ENCODE measurements around the gene CTDSP1. TPM values are rescaled to one million over a fixed set of nuclear protein-coding genes. Genes with fewer than 3 reads are reported as not detected.
A peak's percentile ranks its signal among the peaks of the same experiment; 100 is the strongest.

CTDSP1 gene
- total RNA-seq, 4 donors from 2014 or later = 132 to 197 (median 173) TPM

DNA sequence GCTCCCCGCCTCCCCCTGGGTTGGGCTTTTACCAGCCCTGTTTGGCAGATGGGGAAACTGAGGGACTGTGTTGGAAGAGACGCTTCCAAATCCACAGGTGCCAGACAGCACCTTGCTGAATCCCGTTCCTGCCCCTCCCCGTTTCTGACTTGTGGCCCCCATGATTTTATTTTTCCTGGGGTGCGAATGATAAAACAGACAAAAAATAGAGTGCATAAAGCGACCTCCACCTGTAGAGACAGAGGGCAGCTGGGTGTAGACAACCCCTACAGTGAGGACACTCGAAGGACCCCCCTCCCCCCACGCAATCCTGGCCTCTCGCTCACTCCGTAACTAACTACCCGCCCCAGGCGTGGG lies 2.2 kb upstream of the CTDSP1 start:
- TF ChIP-seq EP300 (IDR thresholded peaks at IDR 0.05; ENCODE audit: low read depth) (no peak), POLR2AphosphoS5 (IDR thresholded peaks at IDR 0.05) (peak in 1 of 3 donors; percentile 71)
- Histone ChIP-seq H3K9me3 (no peaks in the 10 kb centered on the region), H3K4me1 (peaks cover 17 to 55% (median 48%) of the 10 kb centered on the region in 4 donors), H3K4me3 (peak overlapping the region; percentile 74 to 98 (median 88)), H3K36me3 (peaks cover 0 to 4% (median 2%) of the 10 kb centered on the region in 4 donors), H3K27me3 (no peaks in the 10 kb centered on the region), H3K27ac (peak overlapping the region; percentile 99 to 100 (median 100))
- 2 to 4% methylated on average over 10 to 12 of the region's 12 CpGs for WGBS, 2 donors (ENCODE audit: low coverage in 1 of 2)
- DNase-seq = no peak
- intact Hi-C loops (cut with DNase I; ENCODE audit: low total_unique reads) (no loop called here), in situ Hi-C loops (cut with MboI; ENCODE audit: low pct_ligation_motif_present in 1 of 4, low pct_unique_long_range_greater_than_20kb in 1 of 4, low sequenced_read_pairs in 3 of 4) (loop anchor here in 3 of 4 donors (10.0 to 25.0 kb wide), 3 partner anchors 103 to 210 kb away; partner anchors contain the start of gene TMBIM1 (in 3 of the 3))

DNA sequence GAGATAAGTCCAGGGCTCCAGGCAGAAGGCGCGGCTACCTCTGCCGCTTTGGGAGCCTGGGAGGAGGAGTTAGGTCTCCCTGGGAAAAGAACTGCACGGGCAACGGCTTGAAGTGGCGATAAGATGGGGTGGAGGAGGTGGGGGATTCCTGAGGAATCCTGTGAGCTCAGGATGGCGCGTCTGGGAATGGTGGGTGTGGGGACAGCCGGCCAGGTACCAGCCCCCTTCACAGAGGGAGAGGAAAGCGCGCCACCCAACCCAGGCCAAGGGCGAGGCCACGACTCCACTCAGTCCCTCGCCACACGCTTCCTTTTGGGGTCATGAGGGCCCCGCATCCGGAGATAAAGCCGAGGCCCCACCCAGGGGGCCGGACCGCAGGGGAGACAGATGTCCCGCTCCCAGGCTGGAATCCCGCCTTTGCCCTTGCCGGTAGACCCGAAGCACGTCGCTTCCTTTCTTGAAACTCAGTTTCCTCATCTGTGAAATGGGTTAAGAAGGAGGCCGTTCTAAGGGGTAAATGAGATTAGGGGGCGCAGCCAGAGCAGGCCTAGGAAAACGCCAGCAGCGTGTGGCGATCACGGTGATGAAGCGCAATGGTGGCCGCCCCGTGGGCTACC lies 1.7 kb upstream of the CTDSP1 start:
- no peaks in the 10 kb centered on the region for H3K9me3 ChIP-seq
- TF ChIP-seq EP300 (IDR thresholded peaks at IDR 0.05; ENCODE audit: low read depth) (no peak), POLR2AphosphoS5 (IDR thresholded peaks at IDR 0.05) (peak in 2 of 3 donors; percentile 31 to 72), POLR2A (IDR thresholded peaks at IDR 0.05) (peak; percentile 76)
- peak; percentile 82 for DNase-seq
- intact Hi-C loops (cut with DNase I; ENCODE audit: low total_unique reads) = no loop called here
- WGBS, 2 donors (ENCODE audit: low coverage in 1 of 2) = 0 to 1% methylated on average over 1 to 35 of the region's 35 CpGs
- peaks cover 0 to 9% (median 3%) of the 10 kb centered on the region in 4 donors for H3K36me3 ChIP-seq
- H3K27ac ChIP-seq = peak overlapping the region; percentile 99 to 100 (median 100)
- H3K4me1 ChIP-seq = peaks cover 17 to 59% (median 49%) of the 10 kb centered on the region in 4 donors
- H3K27me3 ChIP-seq = no peaks in the 10 kb centered on the region
- in situ Hi-C loops (cut with MboI; ENCODE audit: low pct_ligation_motif_present in 1 of 4, low pct_unique_long_range_greater_than_20kb in 1 of 4, low sequenced_read_pairs in 3 of 4) = loop anchor here in 3 of 4 donors (10.0 to 25.0 kb wide), 3 partner anchors 103 to 211 kb away; partner anchors contain the start of gene TMBIM1 (in 3 of the 3)
- H3K4me3 ChIP-seq = peak overlapping the region; percentile 30 to 98 (median 88)

DNA sequence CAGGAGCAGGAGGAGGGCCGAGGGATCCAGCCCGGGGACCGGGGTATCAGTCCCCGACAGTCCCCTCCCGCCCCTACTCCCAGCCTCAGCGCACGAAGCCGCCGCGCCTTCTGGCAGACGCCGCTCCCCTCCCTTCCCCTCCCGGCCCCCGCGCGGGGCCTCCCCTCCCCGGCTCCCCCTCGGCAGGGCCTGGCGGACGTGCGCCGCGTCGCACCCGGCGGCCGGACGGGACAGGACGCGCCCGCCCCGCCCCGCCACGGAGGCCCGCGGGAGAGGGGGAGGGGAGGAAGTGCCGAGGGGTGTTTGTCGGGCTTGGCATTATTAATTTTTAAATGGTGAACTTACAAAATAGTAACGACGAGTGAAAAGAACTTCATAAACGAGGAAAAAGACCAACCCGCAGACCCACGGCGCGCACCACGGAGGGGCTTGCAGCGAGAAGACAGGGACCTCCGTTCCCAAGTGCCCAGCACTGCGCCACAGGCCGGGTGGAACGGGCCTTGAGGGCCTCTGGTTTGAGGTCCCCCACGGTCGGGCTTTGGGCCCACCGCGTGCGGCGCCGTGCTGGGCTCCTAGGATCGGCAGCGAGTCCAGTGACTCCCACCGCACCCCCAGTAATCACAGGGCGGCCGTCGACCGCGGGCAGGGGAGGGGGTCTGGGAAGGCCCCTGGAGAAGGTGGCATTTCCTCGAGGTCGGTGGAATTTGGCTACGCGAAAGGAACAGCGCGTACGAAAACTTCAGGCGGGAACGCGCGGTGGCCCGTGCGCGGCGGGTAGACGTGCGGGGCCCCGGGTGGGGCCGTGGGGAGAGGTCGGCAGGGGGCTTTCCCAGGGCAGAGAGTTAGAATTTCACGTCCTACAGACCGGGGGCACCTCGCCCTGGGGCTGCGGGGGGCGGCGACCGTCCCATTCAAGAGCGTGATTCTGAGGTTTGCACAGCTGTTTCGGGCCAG lies 954 bp upstream of the CTDSP1 start:
- DNase-seq = peak; percentile 87
- no peaks in the 10 kb centered on the region for H3K27me3 ChIP-seq
- H3K9me3 ChIP-seq = no peaks in the 10 kb centered on the region
- H3K4me3 ChIP-seq = peak overlapping the region; percentile 30 to 98 (median 88)
- in situ Hi-C loops (cut with MboI; ENCODE audit: low pct_ligation_motif_present in 1 of 4, low pct_unique_long_range_greater_than_20kb in 1 of 4, low sequenced_read_pairs in 3 of 4) (loop anchor here in 3 of 4 donors (10.0 to 25.0 kb wide), 3 partner anchors 104 to 211 kb away; partner anchors contain the start of gene TMBIM1 (in 3 of the 3)), intact Hi-C loops (cut with DNase I; ENCODE audit: low total_unique reads) (no loop called here)
- peaks cover 0 to 17% (median 3%) of the 10 kb centered on the region in 4 donors for H3K36me3 ChIP-seq
- TF ChIP-seq EP300 (IDR thresholded peaks at IDR 0.05; ENCODE audit: low read depth) (no peak), POLR2A (IDR thresholded peaks at IDR 0.05) (no peak), POLR2AphosphoS5 (IDR thresholded peaks at IDR 0.05) (peak in 2 of 3 donors; percentile 4 to 39)
- 1% methylated on average over 86 of the region's 95 CpGs; no CpG with 5 or more reads in 1 of the 2 donors for WGBS, 2 donors (ENCODE audit: low coverage in 1 of 2)
- peak overlapping the region; percentile 99 to 100 (median 100) for H3K27ac ChIP-seq
- H3K4me1 ChIP-seq = peaks cover 17 to 59% (median 49%) of the 10 kb centered on the region in 4 donors

DNA sequence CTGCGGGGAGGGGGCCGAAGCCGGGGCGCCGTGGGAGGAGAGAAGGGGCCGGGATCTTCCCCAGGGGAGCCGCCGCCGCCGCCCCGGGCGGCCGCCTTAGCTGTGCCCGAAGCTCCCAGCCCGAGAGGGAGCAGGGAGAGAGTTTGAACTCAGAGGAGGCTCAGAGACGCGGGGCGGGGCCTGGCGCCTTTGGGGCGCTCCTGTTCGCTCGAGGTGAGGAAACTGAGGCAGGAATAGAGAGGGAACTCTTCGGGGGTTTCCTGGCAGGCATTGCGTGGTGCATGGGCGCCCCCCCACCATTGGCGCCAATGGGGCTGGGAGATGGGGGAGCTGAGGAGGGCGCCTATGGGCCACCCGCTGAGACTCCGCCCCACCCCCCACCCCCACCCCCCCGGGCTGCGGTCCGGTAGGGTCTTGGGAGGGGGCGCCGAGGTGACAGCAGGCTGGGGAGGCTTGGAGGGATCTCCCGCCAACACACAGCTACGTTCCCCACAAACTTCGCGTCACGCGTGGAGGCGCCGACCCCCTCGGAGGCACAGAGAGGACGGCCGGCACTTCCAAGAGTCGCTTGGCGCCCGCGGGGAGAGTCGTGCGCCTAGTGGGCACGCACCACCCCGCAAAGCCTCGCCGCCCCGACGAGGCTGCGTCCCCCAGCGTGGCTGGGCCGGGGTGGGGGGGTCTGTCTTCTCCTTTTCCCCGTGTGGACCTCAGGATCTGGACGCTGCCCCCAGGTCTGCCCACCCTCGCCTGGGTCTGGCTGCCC lies 680 bp downstream of the CTDSP1 start:
- intact Hi-C loops (cut with DNase I; ENCODE audit: low total_unique reads) = no loop called here
- TF ChIP-seq POLR2AphosphoS5 (IDR thresholded peaks at IDR 0.05) (peak in 1 of 3 donors; percentile 5), EP300 (IDR thresholded peaks at IDR 0.05; ENCODE audit: low read depth) (no peak), POLR2A (IDR thresholded peaks at IDR 0.05) (peak; percentile 68)
- TF ChIP-seq, protein P1, sequence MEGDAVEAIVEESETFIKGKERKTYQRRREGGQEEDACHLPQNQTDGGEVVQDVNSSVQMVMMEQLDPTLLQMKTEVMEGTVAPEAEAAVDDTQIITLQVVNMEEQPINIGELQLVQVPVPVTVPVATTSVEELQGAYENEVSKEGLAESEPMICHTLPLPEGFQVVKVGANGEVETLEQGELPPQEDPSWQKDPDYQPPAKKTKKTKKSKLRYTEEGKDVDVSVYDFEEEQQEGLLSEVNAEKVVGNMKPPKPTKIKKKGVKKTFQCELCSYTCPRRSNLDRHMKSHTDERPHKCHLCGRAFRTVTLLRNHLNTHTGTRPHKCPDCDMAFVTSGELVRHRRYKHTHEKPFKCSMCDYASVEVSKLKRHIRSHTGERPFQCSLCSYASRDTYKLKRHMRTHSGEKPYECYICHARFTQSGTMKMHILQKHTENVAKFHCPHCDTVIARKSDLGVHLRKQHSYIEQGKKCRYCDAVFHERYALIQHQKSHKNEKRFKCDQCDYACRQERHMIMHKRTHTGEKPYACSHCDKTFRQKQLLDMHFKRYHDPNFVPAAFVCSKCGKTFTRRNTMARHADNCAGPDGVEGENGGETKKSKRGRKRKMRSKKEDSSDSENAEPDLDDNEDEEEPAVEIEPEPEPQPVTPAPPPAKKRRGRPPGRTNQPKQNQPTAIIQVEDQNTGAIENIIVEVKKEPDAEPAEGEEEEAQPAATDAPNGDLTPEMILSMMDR (IDR thresholded peaks at IDR 0.05) = no peak
- Histone ChIP-seq H3K27me3 (no peaks in the 10 kb centered on the region), H3K27ac (peak overlapping the region; percentile 99 to 100 (median 100)), H3K9me3 (no peaks in the 10 kb centered on the region), H3K4me3 (peak overlapping the region; percentile 80 to 98 (median 97)), H3K36me3 (peaks cover 0 to 28% (median 7%) of the 10 kb centered on the region in 4 donors), H3K4me1 (peaks cover 16 to 60% (median 53%) of the 10 kb centered on the region in 4 donors)
- WGBS, 2 donors (ENCODE audit: low coverage in 1 of 2) = 1% methylated on average over 23 of the region's 63 CpGs; no CpG with 5 or more reads in 1 of the 2 donors
- in situ Hi-C loops (cut with MboI; ENCODE audit: low pct_ligation_motif_present in 1 of 4, low pct_unique_long_range_greater_than_20kb in 1 of 4, low sequenced_read_pairs in 3 of 4) = no loop called here
- peak; percentile 61 for DNase-seq

All from transverse colon (tissue), 4 donors.